Measurements from ENCODE around the gene RAB8A.

GRCh38 chr19:16116067-16116466, 4.4 kb downstream of the RAB8A start:
- TF ChIP-seq CTCF (IDR thresholded peaks at IDR 0.05) = no peak
- TF ChIP-seq POLR2A (IDR thresholded peaks at IDR 0.05) = no peak
- no peak for TF ChIP-seq POLR2AphosphoS5 (IDR thresholded peaks at IDR 0.05)

Data from upper lobe of left lung (tissue), 4 donors.